ENCODE data around the gene GSDME. TPM values are rescaled to one million over a fixed set of nuclear protein-coding genes. Genes with fewer than 3 reads are reported as not detected.

Gene GSDME
- total RNA-seq, 3 donors from 2014 or later = 12.3 to 33.5 (median 15.1) TPM

DNA sequence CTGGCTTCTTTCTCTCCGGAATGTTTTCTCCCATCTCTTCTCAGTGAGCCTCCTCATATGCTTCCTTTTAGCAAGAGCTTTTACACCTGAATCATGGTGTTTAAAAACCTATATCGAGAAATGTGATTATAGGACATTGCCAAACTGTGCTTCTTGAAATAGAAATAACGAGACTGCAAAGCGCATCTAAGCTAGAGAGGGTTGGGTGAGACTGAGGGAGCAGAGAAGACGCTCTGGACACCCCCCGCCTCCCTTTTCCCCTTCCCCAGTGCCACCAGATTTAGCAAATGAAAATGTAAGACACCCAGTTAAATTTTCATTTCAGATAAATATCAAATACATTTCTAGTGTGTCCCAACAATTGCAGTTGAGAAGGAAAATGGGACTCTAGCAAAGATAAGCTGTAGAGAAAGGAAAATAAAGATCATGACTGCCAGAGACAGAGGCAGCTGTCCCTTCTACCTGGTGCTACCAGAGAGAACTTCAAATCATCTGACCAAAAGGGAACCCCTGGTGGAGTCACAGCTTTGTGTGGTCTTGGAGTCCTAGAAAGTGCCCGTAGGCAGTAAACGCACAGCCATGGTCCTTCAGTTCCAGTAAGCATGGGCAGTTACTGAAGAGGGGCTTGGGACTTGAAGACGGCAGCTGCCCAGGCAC lies 14.6 kb downstream of the GSDME start:
- DNase-seq (ENCODE audit: low spot score in 2 of 2) = no peak
- no peak overlapping the region for H3K27ac ChIP-seq
- TF ChIP-seq CTCF (IDR thresholded peaks at IDR 0.05) (no peak), POLR2A (IDR thresholded peaks at IDR 0.05) (no peak), POLR2AphosphoS5 (IDR thresholded peaks at IDR 0.05) (no peak)
- intact Hi-C loops (cut with DNase I; ENCODE audit: low total_unique reads) = no loop called here
- no peaks in the 10 kb centered on the region for H3K36me3 ChIP-seq
- H3K4me3 ChIP-seq = no peak overlapping the region
- H3K4me1 ChIP-seq = no peaks in the 10 kb centered on the region
- H3K9me3 ChIP-seq = peaks cover 0 to 5% of the 10 kb centered on the region in 2 donors
- H3K27me3 ChIP-seq = no peaks in the 10 kb centered on the region

GRCh38 chr7:24741679-24742505 lies 15.4 kb downstream of the GSDME start:
- H3K27ac ChIP-seq = peak overlapping the region in 1 of 2 donors; percentile 10
- intact Hi-C loops (cut with DNase I; ENCODE audit: low total_unique reads) = no loop called here
- DNase-seq (ENCODE audit: low spot score in 2 of 2) = no peak

GRCh38 chr7:24740871-24741270 lies 16.4 kb downstream of the GSDME start:
- Histone ChIP-seq H3K9me3 (peaks cover 0 to 5% of the 10 kb centered on the region in 2 donors), H3K4me3 (no peak overlapping the region), H3K27ac (no peak overlapping the region), H3K36me3 (no peaks in the 10 kb centered on the region), H3K27me3 (no peaks in the 10 kb centered on the region), H3K4me1 (no peaks in the 10 kb centered on the region)
- intact Hi-C loops (cut with DNase I; ENCODE audit: low total_unique reads) = no loop called here
- DNase-seq (ENCODE audit: low spot score in 2 of 2) = no peak
- TF ChIP-seq POLR2A (IDR thresholded peaks at IDR 0.05) = no peak
- no peak for TF ChIP-seq POLR2AphosphoS5 (IDR thresholded peaks at IDR 0.05)
- no peak for TF ChIP-seq CTCF (IDR thresholded peaks at IDR 0.05)

More at GRCh38 chr7:24741679-24742505, 15.4 kb downstream of the GSDME start:
- Histone ChIP-seq H3K27me3 (no peaks in the 10 kb centered on the region), H3K4me1 (no peaks in the 10 kb centered on the region), H3K4me3 (no peak overlapping the region), H3K36me3 (no peaks in the 10 kb centered on the region), H3K9me3 (peaks cover 0 to 5% of the 10 kb centered on the region in 2 donors)
- TF ChIP-seq POLR2A (IDR thresholded peaks at IDR 0.05) (no peak), POLR2AphosphoS5 (IDR thresholded peaks at IDR 0.05) (peak in 1 of 3 donors; percentile 67)

GRCh38 chr7:24739306-24739705 lies 18.0 kb downstream of the GSDME start:
- Histone ChIP-seq H3K9me3 (peaks cover 0 to 5% of the 10 kb centered on the region in 2 donors), H3K4me1 (no peaks in the 10 kb centered on the region), H3K27me3 (no peaks in the 10 kb centered on the region), H3K36me3 (no peaks in the 10 kb centered on the region), H3K27ac (no peak overlapping the region), H3K4me3 (no peak overlapping the region)
- intact Hi-C loops (cut with DNase I; ENCODE audit: low total_unique reads) = no loop called here
- no peak for TF ChIP-seq POLR2AphosphoS5 (IDR thresholded peaks at IDR 0.05)
- no peak for TF ChIP-seq POLR2A (IDR thresholded peaks at IDR 0.05)
- no peak for TF ChIP-seq CTCF (IDR thresholded peaks at IDR 0.05)
- DNase-seq (ENCODE audit: low spot score in 2 of 2) = no peak

DNA sequence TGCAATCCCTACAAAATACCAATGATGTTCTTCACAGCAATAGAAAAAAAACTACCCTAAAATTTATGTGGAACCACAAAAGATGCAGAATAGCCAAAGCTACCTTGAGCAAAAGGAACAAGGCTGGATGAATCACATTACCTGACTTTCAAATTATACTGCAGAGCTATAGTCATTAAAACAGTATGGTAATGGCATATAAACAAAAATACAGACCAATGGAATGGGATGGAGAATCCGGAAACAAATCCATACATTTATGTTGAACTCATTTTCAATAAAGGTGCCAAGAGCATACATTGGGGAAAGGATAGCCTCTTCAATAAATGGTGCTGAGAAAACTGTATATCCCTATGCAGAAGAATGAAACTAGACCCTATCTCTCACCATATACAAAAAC lies 18.7 kb downstream of the GSDME start:
- Histone ChIP-seq H3K4me3 (no peak overlapping the region), H3K4me1 (no peaks in the 10 kb centered on the region), H3K9me3 (peaks cover 0 to 5% of the 10 kb centered on the region in 2 donors), H3K27ac (no peak overlapping the region), H3K36me3 (no peaks in the 10 kb centered on the region), H3K27me3 (no peaks in the 10 kb centered on the region)
- no peak for TF ChIP-seq POLR2A (IDR thresholded peaks at IDR 0.05)
- TF ChIP-seq CTCF (IDR thresholded peaks at IDR 0.05) = no peak
- no peak for TF ChIP-seq POLR2AphosphoS5 (IDR thresholded peaks at IDR 0.05)
- DNase-seq (ENCODE audit: low spot score in 2 of 2) = no peak
- intact Hi-C loops (cut with DNase I; ENCODE audit: low total_unique reads) = no loop called here
